ENCODE results near the gene CHRND.

GRCh38 chr2:232533944-232534710, 8.2 kb downstream of the CHRND start:
- TF ChIP-seq CTCF (IDR thresholded peaks at IDR 0.05) (no peak), EMX1 (CRISPR knock-in tag; IDR thresholded peaks at IDR 0.05) (no peak), FOXJ3 (CRISPR knock-in tag; IDR thresholded peaks at IDR 0.05; ENCODE audit: borderline replicate concordance) (no peak), RELA (CRISPR knock-in tag; IDR thresholded peaks at IDR 0.05; ENCODE audit: borderline replicate concordance) (no peak), ZNF121 (CRISPR knock-in tag; IDR thresholded peaks at IDR 0.05) (no peak), NR3C1 (CRISPR knock-in tag; conservative IDR thresholded peaks at IDR 0.05; ENCODE audit: low read depth) (no peak)
- TF ChIP-seq, protein P1, sequence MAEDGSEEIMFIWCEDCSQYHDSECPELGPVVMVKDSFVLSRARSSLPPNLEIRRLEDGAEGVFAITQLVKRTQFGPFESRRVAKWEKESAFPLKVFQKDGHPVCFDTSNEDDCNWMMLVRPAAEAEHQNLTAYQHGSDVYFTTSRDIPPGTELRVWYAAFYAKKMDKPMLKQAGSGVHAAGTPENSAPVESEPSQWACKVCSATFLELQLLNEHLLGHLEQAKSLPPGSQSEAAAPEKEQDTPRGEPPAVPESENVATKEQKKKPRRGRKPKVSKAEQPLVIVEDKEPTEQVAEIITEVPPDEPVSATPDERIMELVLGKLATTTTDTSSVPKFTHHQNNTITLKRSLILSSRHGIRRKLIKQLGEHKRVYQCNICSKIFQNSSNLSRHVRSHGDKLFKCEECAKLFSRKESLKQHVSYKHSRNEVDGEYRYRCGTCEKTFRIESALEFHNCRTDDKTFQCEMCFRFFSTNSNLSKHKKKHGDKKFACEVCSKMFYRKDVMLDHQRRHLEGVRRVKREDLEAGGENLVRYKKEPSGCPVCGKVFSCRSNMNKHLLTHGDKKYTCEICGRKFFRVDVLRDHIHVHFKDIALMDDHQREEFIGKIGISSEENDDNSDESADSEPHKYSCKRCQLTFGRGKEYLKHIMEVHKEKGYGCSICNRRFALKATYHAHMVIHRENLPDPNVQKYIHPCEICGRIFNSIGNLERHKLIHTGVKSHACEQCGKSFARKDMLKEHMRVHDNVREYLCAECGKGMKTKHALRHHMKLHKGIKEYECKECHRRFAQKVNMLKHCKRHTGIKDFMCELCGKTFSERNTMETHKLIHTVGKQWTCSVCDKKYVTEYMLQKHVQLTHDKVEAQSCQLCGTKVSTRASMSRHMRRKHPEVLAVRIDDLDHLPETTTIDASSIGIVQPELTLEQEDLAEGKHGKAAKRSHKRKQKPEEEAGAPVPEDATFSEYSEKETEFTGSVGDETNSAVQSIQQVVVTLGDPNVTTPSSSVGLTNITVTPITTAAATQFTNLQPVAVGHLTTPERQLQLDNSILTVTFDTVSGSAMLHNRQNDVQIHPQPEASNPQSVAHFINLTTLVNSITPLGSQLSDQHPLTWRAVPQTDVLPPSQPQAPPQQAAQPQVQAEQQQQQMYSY (CRISPR knock-in tag; IDR thresholded peaks at IDR 0.05), result no peak
- TF ChIP-seq, protein P2, sequence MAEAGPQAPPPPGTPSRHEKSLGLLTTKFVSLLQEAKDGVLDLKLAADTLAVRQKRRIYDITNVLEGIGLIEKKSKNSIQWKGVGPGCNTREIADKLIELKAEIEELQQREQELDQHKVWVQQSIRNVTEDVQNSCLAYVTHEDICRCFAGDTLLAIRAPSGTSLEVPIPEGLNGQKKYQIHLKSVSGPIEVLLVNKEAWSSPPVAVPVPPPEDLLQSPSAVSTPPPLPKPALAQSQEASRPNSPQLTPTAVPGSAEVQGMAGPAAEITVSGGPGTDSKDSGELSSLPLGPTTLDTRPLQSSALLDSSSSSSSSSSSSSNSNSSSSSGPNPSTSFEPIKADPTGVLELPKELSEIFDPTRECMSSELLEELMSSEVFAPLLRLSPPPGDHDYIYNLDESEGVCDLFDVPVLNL (CRISPR knock-in tag; IDR thresholded peaks at IDR 0.05; ENCODE audit: borderline replicate concordance, low read depth), result no peak
